Hepatic stellate cell (primary cell): ENCODE measurements around the gene HIPK3.
"Not testable (repeated sequence)": the region's sequence is repeated elsewhere in the genome, so short reads cannot be mapped to it uniquely, and the experiment has no call there.

Experiments
- DNase-seq: peaks from one replicate; pipeline ENCODE4 v3.0.0; 2011; ENCODE audit warnings: low spot score

HIPK3 gene

DNA sequence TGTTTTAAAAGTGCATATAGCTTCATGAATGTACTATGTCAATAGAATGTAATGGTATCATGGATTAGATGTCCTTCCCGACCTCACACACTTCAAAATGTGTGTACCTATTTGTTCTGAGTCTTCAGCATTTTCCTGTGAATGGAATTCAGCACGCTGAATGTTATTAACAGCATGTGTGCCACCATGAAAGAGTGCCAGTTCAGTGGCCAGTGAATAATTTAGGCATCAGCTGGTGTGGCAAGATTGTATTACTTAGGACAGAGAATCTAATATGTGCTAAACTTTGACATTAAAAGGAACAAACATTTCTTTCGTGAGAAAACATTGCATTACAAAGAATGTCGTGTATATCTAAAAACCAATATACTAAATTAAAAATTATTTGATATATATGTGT, 46.4 kb downstream of the HIPK3 start:
- DNase-seq, result no peak

DNA sequence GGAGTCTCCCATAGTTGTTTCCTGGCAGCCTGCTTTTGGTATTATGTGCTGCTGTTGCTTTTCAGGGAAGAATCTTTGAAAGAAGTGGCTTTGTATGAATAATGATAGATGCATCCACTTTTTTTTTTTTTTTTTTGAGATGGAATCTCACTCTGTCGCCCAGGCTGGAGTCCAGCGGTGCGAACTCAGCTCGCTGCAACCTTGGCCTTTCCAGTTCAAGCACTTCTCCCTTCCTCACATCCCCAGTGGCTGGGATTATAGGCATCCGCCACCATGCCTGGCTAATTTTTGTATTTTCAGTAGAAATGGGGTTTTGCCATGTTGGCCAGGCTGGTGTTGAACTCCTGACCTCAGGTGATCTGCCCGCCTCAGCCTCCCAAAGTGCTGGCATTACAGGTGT, 49.6 kb downstream of the HIPK3 start:
- not testable (repeated sequence) for DNase-seq

DNA sequence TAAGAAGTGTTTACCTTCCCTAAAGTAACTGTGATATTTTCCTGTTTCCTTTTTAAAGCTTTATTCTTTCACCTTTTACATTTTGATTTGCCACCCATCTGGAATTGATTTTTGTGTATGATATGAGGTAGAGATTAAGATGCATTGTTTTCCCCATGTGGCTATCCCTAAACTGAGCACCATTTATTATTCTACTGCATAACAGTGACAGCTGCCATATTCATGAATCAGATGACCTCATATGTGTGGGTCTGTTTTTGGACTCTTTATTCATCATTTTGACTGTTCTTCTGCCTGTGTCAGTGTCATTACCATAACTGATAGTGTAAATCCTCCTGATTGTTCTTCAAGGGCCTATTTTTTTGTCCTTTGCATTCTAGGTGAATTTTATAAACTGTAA, 50.8 kb downstream of the HIPK3 start:
- DNase-seq, result no peak

DNA sequence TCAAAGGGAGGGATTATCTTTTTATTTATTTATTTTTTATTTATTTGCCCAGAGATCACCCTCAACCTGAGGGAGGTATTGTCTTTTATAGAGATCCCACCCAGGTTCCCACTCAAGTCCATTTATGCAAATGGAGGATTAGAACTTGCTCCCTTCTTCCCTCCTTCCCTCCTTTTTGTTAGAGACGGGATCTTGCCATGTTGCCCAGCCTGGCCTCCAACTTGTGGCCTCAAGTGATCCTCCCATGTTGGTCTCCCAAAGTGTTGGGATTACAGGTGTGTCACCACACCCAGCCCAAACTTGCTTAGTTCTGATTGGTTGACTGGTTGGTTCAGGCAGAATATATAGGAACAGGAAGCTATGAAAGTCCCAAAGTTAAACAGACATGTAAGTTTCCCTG, 51.9 kb downstream of the HIPK3 start:
- no peak for DNase-seq

DNA sequence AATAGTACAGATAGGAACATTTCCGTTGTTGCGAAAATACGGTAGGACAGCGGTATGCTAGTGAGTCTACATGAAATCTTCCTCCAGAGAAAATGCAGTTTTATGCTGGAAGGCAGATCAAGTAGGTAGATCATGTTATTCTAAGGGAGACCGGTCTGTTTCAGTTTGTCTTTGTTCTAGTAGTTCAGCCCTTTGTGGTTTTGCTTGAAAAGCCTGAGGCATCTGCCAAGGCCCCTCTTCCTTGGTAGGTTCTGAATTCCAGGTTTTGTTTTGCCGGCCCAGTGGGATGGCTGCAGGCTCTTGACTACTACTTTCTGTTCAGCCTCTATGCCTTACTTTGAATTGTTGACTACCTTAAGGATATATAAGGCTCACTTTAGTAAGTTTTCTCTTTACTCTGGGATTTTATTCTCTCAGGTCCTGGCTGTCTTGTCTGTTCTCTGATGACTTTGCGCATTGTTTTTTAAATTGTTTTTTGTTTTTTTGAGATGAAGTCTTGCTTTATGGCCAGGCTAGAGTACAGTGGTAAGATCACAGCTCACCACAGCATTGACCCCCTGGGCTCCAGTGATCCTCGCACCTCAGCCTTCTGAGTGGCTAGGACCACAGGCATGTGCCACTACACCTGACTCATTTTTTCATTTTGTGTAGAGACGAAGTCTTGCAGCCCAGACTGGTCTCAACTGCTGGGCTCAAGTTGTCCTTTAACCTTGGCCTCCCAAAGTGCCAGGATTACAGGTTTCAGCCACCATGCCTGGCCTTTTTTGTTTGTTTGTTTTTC, 53.7 kb downstream of the HIPK3 start:
- no peak for DNase-seq

DNA sequence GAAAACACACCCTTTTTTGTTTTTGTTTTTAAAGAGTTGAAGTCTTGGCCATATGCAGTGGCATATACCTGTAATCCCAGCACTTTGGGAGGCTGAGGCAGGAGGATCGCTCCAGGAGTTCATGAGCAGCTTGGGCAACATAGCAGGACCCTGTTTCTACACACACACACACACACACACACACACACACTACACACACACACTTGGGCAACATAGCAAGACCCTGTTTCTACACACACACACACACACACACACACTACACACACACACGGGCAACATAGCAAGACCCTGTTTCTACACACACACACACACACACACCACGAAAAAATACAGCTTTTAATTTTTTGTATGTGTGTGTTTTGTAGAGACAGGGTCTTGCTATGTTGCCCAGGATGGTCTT, 54.5 kb downstream of the HIPK3 start:
- no peak for DNase-seq

DNA sequence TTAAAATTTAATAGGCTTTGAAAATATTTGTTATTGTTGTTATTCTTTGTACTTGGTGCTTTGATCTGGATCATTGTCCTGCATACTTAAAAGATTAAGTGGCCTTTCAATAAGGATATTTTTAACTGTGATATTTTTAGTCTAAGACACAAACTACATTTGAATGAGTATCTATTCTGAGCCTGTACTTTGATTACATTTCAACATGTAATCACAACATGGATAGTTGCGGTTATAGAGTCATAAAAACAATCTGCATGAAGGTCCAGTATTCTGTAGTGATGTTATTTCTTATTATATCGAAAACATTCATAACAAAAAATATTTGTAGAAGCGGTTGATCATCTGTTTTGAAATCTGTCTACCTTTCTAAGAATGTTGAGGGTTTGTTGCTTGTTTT, 58.6 kb downstream of the HIPK3 start:
- peak; percentile 18 for DNase-seq

DNA sequence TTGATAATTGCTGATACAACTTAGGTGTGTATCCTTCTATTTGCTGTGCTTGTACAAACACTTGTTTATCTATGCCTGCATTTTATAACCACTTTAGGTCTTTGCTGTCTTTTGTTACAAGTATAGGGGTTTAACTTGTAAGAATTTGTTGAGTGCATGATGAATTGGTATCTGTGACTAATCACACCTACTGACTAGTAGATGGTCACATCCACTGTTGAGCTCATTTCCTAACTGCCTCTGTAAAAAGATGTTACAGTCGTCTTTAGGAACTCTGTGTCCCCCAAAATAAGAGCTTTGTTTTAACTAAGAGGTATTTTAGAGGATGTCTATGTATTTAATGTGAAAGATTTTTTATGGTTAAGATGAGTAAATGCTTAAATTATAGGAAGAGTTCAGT, 60.5 kb downstream of the HIPK3 start:
- no peak for DNase-seq

DNA sequence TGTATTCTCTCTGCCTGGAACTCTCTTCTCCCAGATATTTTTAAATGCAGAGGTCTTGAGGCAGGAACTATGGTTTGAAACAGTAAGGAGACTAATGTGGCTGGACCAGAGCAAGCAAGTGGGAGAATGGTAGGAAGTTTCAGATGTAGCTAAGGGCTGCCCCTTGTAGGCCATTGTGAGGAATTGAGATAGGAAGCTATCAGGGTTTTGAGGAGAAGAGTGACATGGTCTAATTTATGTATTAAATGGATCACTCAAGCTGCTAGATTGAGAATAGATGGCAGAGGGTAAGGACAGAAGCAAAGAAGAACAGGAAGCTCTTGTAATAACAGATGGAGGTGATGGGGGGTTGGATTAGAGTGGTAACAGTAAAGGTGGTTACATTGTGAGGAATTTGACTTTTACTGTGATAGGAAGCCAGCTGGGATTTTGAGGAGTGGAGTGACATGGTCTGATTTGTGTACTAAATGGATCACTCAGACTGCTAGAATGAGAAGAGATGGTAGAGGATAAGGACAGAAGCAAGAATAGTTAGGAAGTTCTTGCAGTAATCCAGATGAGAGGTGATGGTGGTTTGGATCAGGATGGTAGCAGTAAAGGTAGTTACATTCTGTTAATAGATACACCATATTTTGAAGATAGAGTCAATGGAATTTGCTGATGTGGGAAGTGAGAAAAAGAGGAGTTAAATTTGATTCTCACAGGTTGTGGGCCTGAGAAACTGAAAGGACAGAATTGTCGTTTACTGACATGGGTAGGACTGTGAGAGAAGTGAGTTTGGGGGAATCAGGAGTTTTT, 63.0 kb downstream of the HIPK3 start:
- DNase-seq, result no peak

DNA sequence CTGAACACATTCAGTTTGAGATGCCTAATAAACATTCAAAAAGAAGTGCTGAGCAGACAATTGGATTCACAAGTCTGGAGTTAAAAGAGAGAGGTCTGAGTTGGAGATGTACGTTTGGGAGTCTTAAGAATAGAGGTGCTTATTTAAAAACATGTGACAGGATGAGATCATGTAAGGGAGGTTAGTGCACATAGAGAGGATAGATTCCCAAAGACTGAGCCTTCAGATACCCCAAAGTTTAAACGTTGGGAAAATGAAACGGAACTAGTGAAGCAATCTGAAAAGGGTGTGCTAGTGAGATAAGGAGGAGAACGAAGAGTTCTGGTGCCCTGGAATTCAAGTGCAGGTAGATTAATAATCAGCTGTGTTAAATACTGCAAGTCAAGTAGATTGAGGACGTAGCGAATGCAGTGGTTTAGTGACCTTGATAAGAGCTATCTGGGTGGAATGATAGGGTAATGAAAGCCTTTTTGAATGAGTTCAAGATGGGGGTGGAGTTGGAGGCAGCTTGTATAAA, 63.7 kb downstream of the HIPK3 start:
- no peak for DNase-seq

DNA sequence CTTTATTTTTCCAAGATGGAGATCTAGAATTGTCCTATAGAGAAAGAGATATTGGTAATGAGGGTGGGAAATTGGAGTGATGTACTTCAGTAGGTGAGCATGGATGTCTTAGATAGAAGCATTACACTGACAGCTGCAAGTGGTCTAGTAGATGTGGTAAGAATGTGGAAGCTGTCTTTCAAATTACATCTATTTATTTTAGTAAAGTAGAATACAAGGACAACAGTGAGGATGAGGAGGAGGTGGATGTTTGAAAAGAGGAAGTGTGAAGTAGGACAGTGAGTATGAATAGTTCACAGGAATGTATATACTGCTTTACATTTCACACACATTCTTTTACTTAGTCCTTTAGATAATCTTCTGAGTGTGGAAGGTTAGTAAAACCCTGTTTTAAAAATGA, 64.2 kb downstream of the HIPK3 start:
- DNase-seq, result no peak

DNA sequence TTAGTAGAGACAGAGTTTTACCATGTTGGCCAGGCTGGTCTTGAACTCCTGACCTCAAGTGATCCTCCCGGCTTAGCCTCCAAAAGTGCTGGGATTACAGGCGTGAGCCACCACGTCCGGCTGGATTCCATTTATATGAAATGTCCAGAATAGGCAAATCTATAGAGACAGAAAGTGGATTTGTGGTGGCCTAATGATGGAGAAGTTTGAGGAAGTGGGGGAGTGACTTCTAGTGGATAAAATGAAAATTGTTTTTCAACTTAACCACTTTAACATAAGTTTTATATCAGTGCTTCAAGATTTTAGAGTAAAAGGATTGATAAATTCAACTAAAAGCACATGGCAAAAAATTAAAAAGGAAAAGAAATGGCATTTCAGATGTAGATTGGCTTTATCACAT, 66.2 kb downstream of the HIPK3 start:
- DNase-seq, result no peak

DNA sequence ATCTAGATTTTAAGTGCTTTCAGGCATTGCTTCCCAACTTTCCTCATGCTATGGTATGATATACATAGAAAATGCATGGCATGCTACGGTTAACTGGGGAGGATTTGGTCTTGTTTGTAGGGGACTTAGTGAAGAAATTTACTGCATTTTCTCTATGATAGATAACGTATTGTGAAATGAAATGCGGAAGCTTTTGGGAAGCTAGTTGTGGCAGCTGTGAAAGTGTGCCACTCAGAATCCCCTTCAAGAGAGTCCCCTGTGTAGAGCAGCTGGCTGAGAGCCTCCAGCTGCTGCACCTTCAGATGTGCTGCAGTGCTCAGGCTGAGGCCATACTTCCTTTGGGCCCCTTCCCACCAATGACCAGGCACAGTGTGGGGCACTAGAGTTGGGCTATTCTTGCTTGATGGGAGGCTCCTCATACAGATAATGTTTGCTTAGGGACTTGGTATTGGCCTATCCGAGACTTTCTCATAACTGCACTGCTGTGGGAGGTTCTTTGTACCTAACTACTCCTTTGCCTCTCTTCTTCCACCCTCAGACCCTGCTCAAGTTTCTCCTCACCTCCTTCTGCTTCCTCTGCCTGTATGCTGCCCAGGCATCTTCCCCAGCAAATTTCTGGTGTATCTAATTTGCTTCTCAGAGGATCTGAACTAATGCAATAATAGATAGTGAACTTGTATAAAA, 67.3 kb downstream of the HIPK3 start:
- no peak for DNase-seq

DNA sequence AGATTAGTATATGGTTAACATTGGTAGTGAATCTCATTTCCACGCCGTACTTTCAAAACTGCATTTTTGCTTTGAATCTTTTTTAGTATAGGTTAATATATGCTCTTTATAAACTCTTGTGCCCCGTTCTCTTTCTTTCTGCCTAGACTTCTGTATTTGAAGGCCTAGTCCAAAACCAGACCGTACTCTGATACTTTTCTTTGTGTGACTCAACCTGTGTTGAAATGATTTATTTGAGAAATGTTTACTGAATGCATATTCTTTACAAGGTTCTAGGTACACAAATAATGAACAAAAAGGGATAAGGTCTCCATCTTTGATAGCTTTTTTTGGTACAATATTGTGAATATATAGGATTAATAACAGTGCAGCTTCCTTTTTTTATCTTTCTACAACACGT, 68.3 kb downstream of the HIPK3 start:
- no peak for DNase-seq

DNA sequence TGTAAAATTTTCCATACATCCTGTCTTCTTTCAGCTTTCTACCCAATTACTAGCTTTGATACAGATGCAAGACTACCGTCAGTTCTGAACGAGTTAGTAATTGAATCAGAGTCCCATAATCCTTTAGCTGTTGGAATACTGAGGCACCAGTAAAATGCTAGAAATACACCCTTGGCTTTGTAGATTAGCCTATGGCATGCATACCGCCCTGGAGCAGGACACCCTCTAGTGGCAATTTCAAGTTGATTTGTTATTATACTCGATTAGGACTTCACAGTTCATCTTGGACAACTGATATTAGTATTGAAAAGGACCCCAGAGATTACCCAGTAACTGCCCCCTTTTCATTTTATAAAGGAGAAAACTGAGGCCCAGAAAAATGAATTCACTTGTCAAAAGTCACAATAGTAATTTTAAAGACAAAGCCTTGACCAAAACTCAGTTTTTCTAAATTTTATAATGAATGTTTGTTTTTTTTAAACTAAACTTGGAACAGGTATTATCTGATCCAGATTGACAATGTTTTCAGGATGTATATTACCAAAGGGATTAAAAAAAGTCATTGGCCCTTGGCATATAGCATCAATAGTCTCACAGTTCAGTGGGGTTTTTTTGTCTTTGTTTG, 72.6 kb downstream of the HIPK3 start:
- DNase-seq, result peak; percentile 42

DNA sequence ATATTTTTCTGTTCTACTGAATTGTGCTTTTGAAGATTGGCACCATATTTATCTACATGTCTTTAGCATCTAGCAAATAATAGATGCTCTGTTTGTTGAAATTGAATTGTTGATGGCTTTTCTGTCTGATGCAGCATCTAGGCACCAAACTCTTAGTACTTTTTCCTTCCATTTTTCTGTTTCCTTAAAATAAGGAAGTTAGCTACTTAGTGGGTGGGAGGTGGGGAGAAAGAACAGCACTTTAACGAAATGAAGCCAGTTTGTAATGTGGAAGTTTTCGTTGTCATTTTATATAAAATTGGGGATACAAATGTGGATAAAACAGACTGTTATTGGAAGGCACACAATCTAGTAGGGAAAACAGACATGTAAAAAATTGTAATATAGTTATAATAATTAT, 76.6 kb downstream of the HIPK3 start:
- DNase-seq, result no peak

DNA sequence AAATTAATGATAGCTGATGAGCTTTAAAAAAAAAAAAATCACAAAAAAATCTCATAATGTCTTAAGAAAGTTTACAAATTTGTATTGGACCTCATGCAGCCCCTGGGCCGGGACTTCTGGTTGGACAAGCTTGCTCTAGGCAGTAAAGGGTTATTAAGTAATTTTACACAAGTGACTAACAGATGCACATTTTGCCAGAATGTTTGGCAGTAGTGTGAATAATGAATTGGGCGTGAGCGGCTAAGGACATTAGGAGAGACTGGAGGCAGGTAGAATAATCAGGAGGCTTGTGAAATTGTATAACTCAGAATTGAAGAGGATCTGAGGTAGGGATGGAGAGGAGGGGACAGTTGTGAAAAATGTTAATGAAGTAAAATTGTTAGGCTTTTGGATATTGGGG, 77.4 kb downstream of the HIPK3 start:
- DNase-seq, result no peak

DNA sequence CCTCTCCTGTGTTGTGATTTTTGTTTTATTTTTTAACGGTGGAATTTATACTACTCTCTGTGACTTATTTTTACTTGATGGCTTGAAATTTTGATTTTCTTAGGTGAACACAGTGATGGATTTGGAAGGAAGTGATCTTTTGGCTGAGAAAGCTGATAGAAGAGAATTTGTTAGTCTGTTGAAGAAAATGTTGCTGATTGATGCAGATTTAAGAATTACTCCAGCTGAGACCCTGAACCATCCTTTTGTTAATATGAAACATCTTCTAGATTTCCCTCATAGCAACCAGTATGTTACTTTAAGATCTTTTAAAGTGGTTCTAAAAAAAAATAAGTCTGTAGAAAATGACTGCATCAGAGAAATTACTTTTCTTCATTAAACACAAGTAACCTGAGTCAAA, 82.1 kb downstream of the HIPK3 start:
- no peak for DNase-seq

DNA sequence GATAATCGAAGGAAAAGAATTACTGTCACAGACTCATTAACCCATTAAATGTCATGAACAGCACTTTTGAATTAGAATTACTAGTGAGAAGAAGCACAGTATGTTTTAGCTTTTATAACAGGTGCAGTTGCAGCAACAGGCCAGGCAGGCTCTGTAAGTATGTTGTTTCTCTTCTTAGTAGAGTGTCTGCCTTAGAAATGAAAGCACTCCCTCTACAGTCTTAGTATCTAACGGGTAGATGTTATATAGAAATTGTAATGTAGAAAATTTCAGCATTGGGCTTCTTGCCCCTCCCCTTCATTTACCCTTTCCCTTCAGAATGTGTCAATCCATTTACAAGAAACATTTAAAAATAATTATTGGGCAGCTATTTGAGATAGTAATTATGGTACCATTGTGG, 87.4 kb downstream of the HIPK3 start:
- no peak for DNase-seq

DNA sequence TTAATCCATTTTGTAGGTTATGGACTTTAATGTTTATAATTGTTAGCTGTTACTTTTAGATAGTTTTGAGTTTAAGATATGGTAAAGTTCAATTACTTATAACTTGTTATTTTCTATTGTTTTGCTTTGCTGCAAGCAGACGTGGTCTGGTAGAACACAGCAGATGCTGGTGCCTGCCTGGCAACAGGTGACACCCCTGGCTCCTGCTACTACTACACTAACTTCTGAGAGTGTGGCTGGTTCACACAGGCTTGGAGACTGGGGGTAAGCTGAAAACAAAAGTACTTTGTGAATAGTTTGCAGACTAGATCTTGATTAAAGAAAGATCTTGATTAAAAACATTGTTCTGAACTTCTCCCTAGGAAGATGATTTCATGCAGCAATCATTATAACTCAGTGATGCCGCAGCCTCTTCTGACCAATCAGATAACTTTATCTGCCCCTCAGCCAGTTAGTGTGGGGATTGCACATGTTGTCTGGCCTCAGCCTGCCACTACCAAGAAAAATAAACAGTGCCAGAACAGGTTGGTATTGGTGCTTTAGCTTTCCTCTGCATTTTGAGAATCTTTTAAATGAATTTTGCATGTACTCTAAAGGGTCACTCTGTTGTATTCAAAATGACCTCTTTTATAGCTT, 90.4 kb downstream of the HIPK3 start:
- no peak for DNase-seq

DNA sequence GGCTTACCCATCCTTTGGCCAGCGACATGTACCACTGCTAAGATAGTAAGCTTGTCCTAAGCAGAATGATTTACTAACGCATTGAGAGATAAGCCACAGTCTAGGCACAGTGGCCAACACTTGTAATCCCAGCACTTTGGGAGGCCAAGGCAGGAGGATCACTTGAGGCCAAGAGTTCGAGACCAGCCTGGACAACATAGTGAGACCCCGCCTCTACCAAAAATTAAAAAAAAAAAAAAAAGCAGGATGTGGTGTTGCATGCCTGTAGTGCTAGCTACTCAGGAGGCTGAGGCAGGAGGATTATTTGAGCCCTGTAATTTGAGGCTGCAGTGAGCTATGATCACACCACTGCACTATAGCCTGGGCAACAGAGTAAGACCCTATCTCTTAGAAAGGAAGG, 93.1 kb downstream of the HIPK3 start:
- DNase-seq, result no peak
